Transverse colon (tissue), 4 donors: ENCODE data around the gene PCDHB10. TPM values are rescaled to one million over a fixed set of nuclear protein-coding genes. Genes with fewer than 3 reads are reported as not detected.
A peak's percentile ranks its signal among the peaks of the same experiment; 100 is the strongest.
"Not testable (repeated sequence)": the region's sequence is repeated elsewhere in the genome, so short reads cannot be mapped to it uniquely, and the experiment has no call there.

Experiments
- DNase-seq: peaks from one replicate; pipeline ENCODE4 v3.0.0-alpha.2; 2019
- H3K27ac ChIP-seq, 4 donors: fragments of 200-600 bp; sonication (generic); 2 replicates each; pipeline ENCODE4 v1.5.1; 2016 to 2018; ENCODE audit warnings: inconsistent platforms in 4 of 4
- H3K27me3 ChIP-seq: fragments of 200-600 bp; sonication (generic); 2 replicates; pipeline ENCODE4 v1.5.1; 2017; ENCODE audit warnings: inconsistent platforms
- H3K36me3 ChIP-seq, 4 donors: fragments of 200-600 bp; sonication (generic); 2 replicates each; pipeline ENCODE4 v1.5.1; 2017 to 2019; ENCODE audit warnings: inconsistent platforms in 4 of 4
- H3K4me1 ChIP-seq, 4 donors: fragments of 200-600 bp; sonication (generic); 2 replicates each; pipeline ENCODE4 v1.5.1; 2017 to 2020; ENCODE audit warnings: inconsistent platforms in 4 of 4
- H3K4me3 ChIP-seq, 4 donors: fragments of 200-600 bp; sonication (generic); 1 replicate in 1 of 4; 2 replicates in 3 of 4; pipeline versions ENCODE4 v1.5.1 to v1.6.1; 2017 to 2019; ENCODE audit warnings: inconsistent platforms in 4 of 4
- H3K9me3 ChIP-seq, 2 donors: fragments of 200-600 bp; sonication (generic); 2 replicates each; pipeline ENCODE4 v1.5.1; 2017 to 2019; ENCODE audit warnings: inconsistent platforms in 2 of 2
- EP300 ChIP-seq: sonication (generic); formaldehyde crosslinking; IDR thresholded peaks from one replicate; pipeline ENCODE4 v1.6.1; 2017; ENCODE audit warnings: antibody characterized with exemption, low read depth
- POLR2A ChIP-seq: fragments of 450-650 bp; IDR thresholded peaks from one replicate; pipeline ENCODE4 v1.6.1; 2016; ENCODE audit warnings: antibody characterized with exemption, mild to moderate bottlenecking, moderate library complexity
- POLR2AphosphoS5 ChIP-seq, 3 donors: sonication (generic); formaldehyde crosslinking; IDR thresholded peaks; one replicate each; pipeline ENCODE4 v1.6.1; 2016; ENCODE audit warnings: antibody characterized with exemption in 3 of 3
- WGBS, 2 donors: methylation state at CpG; one replicate each; pipeline ENCODE4 v1.1.5; 2018; ENCODE audit warnings: low coverage in 1 of 2; 5-methylcytosine and 5-hydroxymethylcytosine counted together
- in situ Hi-C, 4 donors: fragments of 200-750 bp; cut with MboI; loops; one replicate each; pipeline versions ENCODE4 v1.15.0 to v1.15.1; 2017; ENCODE audit warnings: low sequenced_read_pairs in 3 of 4, low pct_ligation_motif_present in 1 of 4, low pct_unique_long_range_greater_than_20kb in 1 of 4
- intact Hi-C: fragments of 100-400 bp; cut with DNase I; formaldehyde crosslinking; loops from one replicate; pipeline ENCODE4 v1.15.1; 2023; ENCODE audit warnings: low total_unique reads
- total RNA-seq, 4 donors: library from RNA; depleted of rRNA; stranded (reverse); fragments of >200 nt; gene quantifications; one replicate each; pipeline ENCODE4 v1.1.0, GENCODE V29; 2016
- TF ChIP-seq, protein P1 (sequence below), 5 experiments: fragments of 200-600 bp in 3 of 5; fragments of 450-650 bp in 2 of 5; sonication (generic) in 3 of 5; IDR thresholded peaks; 1 replicate in 2 of 5; 2 replicates in 3 of 5; pipeline ENCODE4 v1.5.1; 2016 to 2017; ENCODE audit warnings: antibody characterized with exemption in 5 of 5, inconsistent platforms in 3 of 5, mild to moderate bottlenecking in 2 of 5, moderate library complexity in 1 of 5

Gene PCDHB10
- total RNA-seq, 4 donors from 2014 or later = 0.68 to 1.1 (median 0.79) TPM; not detected in 1

DNA sequence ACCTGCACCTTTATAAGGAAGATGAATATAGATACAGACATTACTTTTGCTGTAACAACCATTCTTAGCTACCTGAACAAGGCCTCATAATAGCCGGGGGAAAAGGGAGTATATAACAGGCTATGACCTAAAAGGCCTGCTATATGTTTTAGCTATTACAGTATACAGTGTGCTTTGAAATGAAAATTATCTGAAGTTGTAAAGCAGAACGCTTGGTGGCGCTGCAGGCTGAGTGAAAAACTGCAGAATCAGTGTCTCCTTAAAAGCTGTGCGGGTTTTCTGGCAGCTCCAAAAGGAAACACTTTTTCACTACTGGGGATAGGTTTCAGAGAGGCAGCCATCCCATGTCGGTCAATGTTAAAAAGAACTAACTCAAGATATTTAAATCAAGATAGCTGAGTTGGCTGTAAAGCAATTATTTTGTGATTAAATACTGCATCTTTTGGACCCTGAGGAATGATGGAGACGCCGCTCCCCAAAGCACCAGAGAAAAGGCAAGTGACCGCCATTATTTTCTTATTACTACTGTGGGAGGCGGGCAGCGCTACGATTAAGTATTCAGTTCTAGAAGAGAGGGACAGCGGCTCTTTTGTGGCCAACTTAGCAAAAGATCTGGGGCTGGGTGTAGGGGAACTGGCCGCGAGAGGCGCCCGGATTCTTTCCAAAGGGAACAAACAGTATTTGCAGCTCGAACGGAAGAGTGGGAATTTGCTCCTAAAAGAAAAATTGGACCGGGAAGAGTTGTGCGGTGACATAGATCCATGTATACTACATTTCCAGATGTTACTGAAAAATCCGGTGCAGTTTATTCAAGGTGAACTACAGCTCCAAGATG is 36.4 kb upstream of the PCDHB10 start:
- DNase-seq = no peak
- WGBS, 2 donors = 51 to 59% methylated on average over 14 to 21 of the region's 21 CpGs
- in situ Hi-C loops = no loop called here
- intact Hi-C loops = no loop called here
- no peaks in the 10 kb centered on the region for H3K27me3 ChIP-seq
- no peak overlapping the region for H3K27ac ChIP-seq
- H3K9me3 ChIP-seq = peaks cover 14 to 37% of the 10 kb centered on the region in 2 donors
- no peaks in the 10 kb centered on the region for H3K4me1 ChIP-seq
- H3K4me3 ChIP-seq = no peak overlapping the region
- no peaks in the 10 kb centered on the region for H3K36me3 ChIP-seq
- TF ChIP-seq POLR2A (no peak), EP300 (no peak), POLR2AphosphoS5 (IDR thresholded peaks at IDR 0.05) (no peak)
- TF ChIP-seq, protein P1, sequence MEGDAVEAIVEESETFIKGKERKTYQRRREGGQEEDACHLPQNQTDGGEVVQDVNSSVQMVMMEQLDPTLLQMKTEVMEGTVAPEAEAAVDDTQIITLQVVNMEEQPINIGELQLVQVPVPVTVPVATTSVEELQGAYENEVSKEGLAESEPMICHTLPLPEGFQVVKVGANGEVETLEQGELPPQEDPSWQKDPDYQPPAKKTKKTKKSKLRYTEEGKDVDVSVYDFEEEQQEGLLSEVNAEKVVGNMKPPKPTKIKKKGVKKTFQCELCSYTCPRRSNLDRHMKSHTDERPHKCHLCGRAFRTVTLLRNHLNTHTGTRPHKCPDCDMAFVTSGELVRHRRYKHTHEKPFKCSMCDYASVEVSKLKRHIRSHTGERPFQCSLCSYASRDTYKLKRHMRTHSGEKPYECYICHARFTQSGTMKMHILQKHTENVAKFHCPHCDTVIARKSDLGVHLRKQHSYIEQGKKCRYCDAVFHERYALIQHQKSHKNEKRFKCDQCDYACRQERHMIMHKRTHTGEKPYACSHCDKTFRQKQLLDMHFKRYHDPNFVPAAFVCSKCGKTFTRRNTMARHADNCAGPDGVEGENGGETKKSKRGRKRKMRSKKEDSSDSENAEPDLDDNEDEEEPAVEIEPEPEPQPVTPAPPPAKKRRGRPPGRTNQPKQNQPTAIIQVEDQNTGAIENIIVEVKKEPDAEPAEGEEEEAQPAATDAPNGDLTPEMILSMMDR (IDR thresholded peaks at IDR 0.05) = no peak

DNA sequence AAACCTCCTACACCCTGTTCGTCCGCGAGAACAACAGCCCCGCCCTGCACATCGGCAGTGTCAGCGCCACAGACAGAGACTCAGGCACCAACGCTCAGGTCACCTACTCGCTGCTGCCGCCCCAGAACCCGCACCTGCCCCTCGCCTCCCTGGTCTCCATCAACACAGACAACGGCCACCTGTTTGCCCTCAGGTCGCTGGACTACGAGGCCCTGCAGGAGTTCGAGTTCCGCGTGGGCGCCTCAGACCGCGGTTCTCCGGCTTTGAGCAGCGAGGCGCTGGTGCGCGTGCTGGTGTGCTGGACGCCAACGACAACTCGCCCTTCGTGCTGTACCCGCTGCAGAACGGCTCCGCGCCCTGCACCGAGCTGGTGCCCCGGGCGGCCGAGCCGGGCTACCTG is 34.8 kb upstream of the PCDHB10 start:
- H3K36me3 ChIP-seq, H3K4me3 ChIP-seq, H3K27ac ChIP-seq, in situ Hi-C loops, H3K4me1 ChIP-seq, intact Hi-C loops, DNase-seq, H3K27me3 ChIP-seq: not testable (repeated sequence)
- peaks cover 12 to 30% of the 10 kb centered on the region in 2 donors for H3K9me3 ChIP-seq
- 75% methylated on average over 25 of the region's 38 CpGs; no CpG with 5 or more reads in 1 of the 2 donors for WGBS, 2 donors

DNA sequence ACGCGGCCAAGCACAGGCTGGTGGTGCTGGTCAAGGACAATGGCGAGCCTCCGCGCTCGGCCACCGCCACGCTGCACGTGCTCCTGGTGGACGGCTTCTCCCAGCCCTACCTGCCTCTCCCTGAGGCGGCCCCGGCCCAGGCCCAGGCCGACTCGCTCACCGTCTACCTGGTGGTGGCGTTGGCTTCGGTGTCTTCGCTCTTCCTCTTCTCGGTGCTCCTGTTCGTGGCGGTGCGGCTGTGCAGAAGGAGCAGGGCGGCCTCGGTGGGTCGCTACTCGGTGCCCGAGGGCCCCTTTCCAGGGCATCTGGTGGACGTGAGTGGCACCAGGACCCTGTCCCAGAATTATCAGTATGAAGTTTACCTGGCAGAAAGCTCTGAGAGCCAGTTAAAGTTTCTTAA is 34.3 kb upstream of the PCDHB10 start:
- H3K4me3 ChIP-seq, H3K4me1 ChIP-seq, DNase-seq, H3K36me3 ChIP-seq, H3K27ac ChIP-seq, intact Hi-C loops, H3K27me3 ChIP-seq, in situ Hi-C loops: not testable (repeated sequence)
- WGBS, 2 donors = 69% methylated on average over 8 of the region's 28 CpGs; no CpG with 5 or more reads in 1 of the 2 donors
- H3K9me3 ChIP-seq = peaks cover 12 to 31% of the 10 kb centered on the region in 2 donors

DNA sequence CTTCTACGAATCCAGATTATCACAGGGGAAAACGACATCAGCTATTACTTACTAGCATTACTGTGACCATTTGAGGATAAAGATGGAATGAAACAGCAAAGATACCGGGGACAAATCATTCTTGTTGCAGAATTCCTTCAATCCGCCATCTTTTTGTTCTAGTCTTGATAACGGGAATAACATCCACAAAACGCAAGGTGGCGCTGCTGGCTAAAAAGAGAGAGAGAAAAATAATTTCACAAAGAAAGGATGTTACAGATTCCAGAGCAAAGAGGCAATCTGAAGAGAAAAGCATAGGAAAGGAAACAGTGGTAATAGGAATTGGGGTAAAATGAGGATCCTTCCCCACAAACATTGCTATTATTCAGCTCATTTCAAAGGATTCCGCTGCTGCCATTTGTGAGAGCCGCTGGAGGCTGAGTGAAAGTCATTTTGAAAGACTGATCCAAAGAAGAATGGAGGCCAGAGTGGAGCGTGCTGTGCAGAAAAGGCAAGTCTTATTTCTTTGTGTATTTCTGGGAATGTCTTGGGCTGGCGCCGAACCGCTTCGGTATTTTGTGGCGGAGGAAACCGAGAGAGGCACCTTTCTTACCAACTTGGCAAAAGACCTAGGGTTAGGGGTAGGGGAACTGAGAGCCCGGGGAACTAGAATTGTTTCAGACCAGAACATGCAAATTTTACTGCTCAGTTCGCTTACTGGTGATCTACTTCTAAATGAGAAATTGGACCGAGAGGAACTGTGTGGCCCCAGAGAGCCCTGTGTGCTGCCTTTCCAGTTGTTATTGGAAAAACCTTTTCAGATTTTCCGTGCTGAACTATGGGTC is 19.6 kb upstream of the PCDHB10 start, which contains the start of gene PCDHB7:
PCDHB7 (plus strand) TSS at position 264 of the 824 bp plus-strand sequence; CDS start at position 456, 192 bp downstream.
- TF ChIP-seq, protein P1 (IDR thresholded peaks at IDR 0.05) = peak in 2 of 5 experiments; percentile 15 to 25
- no peak for TF ChIP-seq POLR2AphosphoS5 (IDR thresholded peaks at IDR 0.05)
- H3K36me3 ChIP-seq = no peaks in the 10 kb centered on the region
- H3K4me3 ChIP-seq = peak within 1 kb of the TSS in 1 of 4 donors; percentile 15
- in situ Hi-C loops = no loop called here
- intact Hi-C loops = no loop called here
- H3K9me3 ChIP-seq = peaks cover 25 to 35% of the 10 kb centered on the region in 2 donors
- H3K4me1 ChIP-seq = no peaks in the 10 kb centered on the region
- 35 to 49% methylated on average over 11 to 20 of the region's 20 CpGs for WGBS, 2 donors
- peaks cover 12% of the 10 kb centered on the region for H3K27me3 ChIP-seq
- no peak for DNase-seq
- no peak within 1 kb of the TSS for H3K27ac ChIP-seq

DNA sequence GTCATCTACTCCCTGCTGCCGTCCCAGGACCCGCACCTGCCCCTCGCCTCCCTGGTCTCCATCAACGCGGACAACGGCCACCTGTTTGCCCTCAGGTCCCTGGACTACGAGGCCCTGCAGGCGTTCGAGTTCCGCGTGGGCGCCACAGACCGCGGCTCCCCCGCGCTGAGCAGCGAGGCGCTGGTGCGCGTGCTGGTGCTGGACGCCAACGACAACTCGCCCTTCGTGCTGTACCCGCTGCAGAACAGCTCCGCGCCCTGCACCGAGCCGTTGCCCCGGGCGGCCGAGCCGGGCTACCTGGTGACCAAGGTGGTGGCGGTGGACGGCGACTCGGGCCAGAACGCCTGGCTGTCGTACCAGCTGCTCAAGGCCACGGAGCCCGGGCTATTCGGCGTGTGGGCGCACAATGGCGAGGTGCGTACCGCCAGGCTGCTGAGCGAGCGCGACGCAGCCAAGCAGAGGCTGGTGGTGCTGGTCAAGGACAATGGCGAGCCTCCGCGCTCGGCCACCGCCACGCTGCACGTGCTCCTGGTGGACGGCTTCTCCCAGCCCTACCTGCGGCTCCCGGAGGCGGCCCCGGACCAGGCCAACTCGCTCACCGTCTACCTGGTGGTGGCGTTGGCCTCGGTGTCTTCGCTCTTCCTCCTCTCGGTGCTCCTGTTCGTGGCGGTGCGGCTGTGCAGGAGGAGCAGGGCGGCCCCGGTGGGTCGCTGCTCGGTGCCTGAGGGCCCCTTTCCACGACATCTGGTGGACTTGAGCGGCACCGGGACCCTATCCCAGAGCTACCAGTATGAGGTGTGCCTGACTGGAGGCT is 17.7 kb upstream of the PCDHB10 start:
- intact Hi-C loops, H3K27ac ChIP-seq, H3K4me3 ChIP-seq, in situ Hi-C loops, H3K4me1 ChIP-seq, DNase-seq, H3K36me3 ChIP-seq: not testable (repeated sequence)
- 73 to 80% methylated on average over 10 to 66 of the region's 79 CpGs for WGBS, 2 donors
- peaks cover 30 to 34% of the 10 kb centered on the region in 2 donors for H3K9me3 ChIP-seq
- peaks cover 18% of the 10 kb centered on the region for H3K27me3 ChIP-seq
